SHP77 treated with DMSO at 0.1 percent for 48 hours (cell line): ENCODE data around the gene METTL1.
"Not testable (repeated sequence)": the region's sequence is repeated elsewhere in the genome, so short reads cannot be mapped to it uniquely, and the experiment has no call there.

ENCODE experiments used
- DNase-seq: peaks from one replicate; lab custom pipeline; 2025; lab: John Stamatoyannopoulos, UW

The METTL1 gene

DNA sequence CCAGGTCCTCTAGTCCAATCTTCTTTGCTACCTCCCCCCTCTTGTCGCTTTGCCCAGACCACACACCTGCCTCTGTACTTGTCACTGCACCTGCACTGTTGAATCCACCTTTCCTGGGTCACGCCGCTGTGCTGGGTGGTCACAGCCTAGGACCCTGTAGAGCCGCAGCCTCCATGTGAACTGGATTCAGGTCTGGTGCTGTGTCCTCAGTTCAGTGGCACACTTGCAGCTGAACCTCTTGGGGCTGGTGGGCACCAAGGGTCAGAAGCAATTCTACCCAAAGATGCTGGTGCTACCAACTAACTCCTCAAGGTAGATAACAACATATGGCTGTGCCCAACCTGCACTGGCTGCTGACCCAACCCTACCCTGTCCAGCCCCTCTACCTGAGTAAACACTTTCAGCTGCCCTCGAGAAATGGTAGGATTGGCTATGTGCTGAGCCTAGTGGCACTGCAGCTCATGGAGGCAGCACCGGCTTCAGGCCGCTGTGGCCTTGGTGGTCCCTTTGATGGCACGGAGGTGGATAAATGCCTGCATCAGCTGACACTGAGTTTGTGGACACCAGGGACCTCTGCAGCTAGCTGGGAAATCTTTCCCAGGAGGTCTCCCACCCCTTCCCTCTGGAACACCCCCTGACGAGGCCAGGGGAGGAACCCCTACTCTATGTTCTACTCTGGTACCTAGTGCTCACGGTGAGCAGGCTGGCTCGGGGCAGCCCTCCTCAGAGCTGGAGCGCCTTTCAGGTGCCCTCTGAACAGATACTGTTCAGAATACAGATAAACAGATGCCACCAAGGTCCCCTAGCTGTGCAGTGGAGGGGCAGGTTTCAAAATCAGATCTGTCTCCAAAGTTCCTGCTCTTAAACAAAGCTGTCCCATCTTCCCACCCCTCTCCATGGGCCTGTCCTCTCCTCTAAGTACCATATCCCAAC, 47.6 kb downstream of the METTL1 start:
- DNase-seq, result no peak

DNA sequence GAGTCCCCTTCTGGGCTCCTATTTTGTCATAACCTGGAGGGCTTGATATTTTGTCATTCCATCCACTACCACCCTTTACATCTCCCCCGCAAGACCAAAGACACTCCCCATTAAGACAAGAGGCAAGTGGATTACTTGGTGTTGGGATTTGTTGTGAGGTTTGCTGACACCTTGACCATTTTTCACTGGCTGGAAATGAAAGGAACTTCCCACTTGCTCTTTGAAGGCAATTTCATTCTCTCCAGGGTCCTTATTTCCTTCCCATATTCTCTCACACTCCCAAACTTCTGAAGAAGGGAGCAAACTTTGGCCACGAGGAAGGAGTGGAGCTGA, 48.3 kb downstream of the METTL1 start:
- no peak for DNase-seq

GRCh38 chr12:57722716-57723629, 48.9 kb downstream of the METTL1 start:
- no peak for DNase-seq

DNA sequence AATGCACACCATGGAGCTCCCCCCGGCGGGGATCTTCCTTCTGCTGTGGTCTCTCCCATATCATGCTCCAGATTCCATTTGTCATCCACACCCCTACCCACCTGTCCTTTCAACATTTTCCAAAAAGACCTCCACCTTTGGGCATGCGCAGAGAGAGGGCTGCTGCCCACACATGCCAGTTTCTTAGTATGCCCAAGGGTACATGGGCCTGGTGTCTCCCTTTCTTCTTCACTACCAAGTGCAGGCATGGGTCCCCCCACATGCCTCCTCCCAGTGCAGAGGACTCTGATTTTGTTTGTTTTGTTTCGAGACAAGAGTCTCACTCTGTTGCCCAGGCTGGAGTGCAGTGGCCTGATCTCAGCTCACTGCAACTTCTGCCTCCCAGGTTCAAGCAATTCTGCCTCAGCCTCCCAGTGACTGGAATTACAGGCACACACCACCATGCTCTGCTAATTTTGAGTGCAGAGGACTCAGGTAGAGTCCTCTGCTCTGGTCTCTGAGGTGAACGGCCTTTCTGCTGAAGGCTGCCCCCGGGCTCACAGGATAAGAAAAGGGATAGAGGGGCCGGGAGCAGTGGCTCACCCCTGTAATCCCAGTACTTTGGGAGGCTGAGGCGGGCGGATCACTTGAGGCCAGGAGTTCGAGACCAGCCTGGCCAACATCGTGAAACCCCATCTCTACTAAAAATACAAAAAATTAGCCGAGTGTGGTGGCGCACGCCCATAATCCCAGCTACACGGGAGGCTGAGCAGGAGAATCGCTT, 49.9 kb downstream of the METTL1 start:
- not testable (repeated sequence) for DNase-seq

DNA sequence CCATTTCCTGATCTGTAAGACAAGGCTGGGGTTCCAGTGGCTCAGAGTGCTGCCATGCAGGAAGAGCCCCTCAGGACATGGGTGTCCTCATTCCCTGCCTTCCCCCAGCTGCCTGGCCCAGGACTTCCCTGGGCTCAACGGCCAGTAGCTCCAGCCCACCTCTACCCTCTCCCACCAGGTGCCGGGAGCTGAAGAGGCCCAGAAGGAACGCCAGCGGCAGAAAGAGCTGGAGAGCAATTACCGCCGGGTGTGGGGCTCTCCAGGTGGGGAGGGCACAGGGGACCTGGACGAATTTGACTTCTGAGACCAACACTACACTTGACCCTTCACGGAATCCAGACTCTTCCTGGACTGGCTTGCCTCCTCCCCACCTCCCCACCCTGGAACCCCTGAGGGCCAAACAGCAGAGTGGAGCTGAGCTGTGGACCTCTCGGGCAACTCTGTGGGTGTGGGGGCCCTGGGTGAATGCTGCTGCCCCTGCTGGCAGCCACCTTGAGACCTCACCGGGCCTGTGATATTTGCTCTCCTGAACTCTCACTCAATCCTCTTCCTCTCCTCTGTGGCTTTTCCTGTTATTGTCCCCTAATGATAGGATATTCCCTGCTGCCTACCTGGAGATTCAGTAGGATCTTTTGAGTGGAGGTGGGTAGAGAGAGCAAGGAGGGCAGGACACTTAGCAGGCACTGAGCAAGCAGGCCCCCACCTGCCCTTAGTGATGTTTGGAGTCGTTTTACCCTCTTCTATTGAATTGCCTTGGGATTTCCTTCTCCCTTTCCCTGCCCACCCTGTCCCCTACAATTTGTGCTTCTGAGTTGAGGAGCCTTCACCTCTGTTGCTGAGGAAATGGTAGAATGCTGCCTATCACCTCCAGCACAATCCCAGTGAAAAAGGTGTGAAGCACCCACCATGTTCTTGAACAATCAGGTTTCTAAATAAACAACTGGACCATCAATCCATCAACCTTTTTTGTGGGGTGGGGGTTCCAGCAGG, 51.0 kb downstream of the METTL1 start:
- DNase-seq, result no peak

- no peak for DNase-seq
Observed at GRCh38 chr12:57719777-57720605, 51.9 kb downstream of the METTL1 start.

DNA sequence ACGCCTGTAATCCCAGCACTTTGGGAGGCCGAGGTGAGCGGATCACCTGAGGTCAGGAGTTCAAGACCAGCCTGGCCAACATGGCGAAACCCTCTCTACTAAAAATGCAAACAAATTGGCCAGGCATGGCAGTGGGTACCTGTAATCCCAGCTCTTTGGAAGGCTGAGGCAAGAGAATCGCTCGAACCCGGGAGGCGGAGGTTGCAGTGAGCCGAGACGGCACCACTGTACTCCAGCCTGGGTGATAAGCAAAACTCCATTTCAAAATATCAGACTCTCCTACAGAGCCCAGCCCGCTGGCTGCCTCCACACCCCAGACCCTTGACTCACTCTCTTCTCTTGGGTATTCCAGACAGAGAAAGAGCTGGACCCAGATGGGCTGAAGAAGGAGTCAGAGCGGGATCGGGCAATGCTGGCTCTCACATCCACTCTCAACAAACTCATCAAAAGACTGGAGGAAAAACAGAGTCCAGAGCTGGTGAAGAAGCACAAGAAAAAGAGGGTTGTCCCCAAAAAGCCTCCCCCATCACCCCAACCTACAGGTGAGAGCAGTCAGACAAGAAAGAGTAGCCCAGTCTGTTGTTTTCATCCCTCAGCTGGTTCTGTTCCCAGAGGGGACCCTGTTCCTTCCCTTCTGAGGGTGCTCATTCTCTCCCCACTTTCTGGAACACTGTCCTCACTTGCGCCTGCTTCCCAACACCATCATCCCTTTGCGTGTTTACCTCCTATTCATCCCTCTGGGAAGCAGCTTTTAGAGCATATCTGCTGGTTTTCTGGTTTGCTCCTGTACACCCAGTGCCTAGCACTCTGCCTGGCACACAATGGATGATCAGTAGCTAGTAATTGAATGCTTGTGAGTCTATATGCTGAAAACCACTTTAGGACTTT, 53.0 kb downstream of the METTL1 start:
- DNase-seq, result no peak
